ENCODE data around the gene ANKRD11. TPM values are rescaled to one million over a fixed set of nuclear protein-coding genes. Genes with fewer than 3 reads are reported as not detected.
"Not testable (repeated sequence)": the region's sequence is repeated elsewhere in the genome, so short reads cannot be mapped to it uniquely, and the experiment has no call there.

Gene ANKRD11
- total and polyA plus RNA-seq, 7 experiments from 2014 or later = 8.7 to 254 (median 239) TPM

DNA sequence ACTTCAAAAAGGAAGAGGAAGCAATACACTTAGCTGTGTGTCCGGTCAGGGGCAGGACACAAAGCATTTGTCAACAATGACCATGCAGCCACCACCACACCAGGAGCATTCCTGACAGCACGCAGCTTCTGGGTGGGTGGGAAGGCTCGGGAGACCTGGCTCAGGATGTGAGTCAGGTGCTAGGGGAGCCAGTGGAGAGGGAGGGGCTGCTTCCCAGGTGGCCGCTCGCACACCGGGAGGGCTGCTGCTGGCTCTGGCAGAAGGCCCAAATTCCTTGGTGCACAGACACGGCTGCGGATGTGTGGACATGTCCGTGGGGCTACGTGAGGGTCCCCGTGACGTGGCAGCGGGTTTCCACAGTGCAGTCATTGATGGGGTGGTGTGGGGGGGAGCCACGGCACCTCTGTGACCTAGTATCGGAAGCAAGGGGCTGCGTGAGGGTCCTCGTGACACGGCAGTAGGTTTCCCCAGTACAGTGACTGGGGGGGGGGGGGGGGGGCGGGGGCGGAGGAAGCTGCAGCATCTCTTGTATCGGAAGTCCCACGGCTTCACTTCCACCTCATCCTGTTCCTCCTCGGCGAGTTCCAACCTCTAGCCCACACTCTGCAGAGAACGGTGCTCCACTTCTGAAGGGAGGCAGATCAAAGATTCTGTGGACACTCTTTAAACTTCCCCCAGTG is 160.0 kb downstream of the ANKRD11 start:
- POLR2A ChIA-PET = no interaction called here
- peak in 7 of 9 donors; percentile 28 to 65 (median 48) for DNase-seq
- H3K27ac ChIP-seq (ENCODE audit: low read depth, low read length) = peak overlapping the region; percentile 73

DNA sequence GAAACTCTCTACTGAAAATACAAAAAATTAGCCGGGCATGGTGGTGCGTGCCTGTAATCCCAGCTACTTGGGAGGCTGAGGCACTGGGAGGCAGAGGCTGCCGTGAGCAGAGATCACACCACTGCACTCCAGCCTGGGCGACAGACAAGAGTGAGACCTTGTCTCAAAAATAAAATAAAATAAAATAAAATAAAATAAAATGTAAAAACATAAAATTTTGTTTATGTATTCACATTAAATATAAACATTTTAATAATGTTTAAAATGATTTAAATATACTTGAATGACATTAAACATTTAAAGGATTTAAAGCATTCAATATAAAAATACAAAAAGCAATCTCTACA is 160.6 kb downstream of the ANKRD11 start:
- Histone ChIP-seq H3K27ac (ENCODE audit: low read depth, low read length) (peak overlapping the region; percentile 73), H3K4me1 (ENCODE audit: control insufficient read depth in 2 of 2, insufficient read depth in 2 of 2, low read length in 2 of 2) (peaks cover 52 to 79% of the 10 kb centered on the region in 2 donors)
- not testable (repeated sequence) for H3K9me3 ChIP-seq (ENCODE audit: control insufficient read depth in 2 of 3, low read length in 3 of 3); DNase-seq; H3K36me3 ChIP-seq (ENCODE audit: control insufficient read depth in 2 of 3, insufficient read depth in 3 of 3, low read length in 3 of 3); H3K9me3 Mint-ChIP-seq; H3K27me3 ChIP-seq (ENCODE audit: control insufficient read depth in 2 of 2, insufficient read depth in 2 of 2, low read length in 2 of 2); ATAC-seq; H3K36me3 Mint-ChIP-seq; H3K27me3 Mint-ChIP-seq; H3K4me3 ChIP-seq (ENCODE audit: low read length)
- ChIA-PET POLR2A (interaction anchor here (0.6 to 0.8 kb wide), 2 partner anchors 15 to 178 kb away, joined by 3 to 4 read pairs; partner anchors contain the start of gene SPG7), CTCF (interaction anchor here (0.5 to 0.9 kb wide), 3 partner anchors 14 to 126 kb away, joined by 3 to 4 read pairs (median 3); no protein-coding TSS in a partner anchor)
- Mint-ChIP-seq H3K27ac (peak overlapping the region in 6 of 9 donors; percentile 33 to 87 (median 64)), H3K4me3 (peak overlapping the region in 9 of 10 donors; percentile 27 to 66 (median 53)), H3K4me1 (peaks cover 63 to 92% (median 85%) of the 10 kb centered on the region in 7 donors)
- intact Hi-C loops (cut with micrococcal nuclease) = loop anchor here (1.0 to 5.0 kb wide), 3 partner anchors 14 to 157 kb away; no protein-coding TSS in a partner anchor

More for the DNA sequence above, 160.0 kb downstream of the ANKRD11 start:
- Mint-ChIP-seq H3K27ac (peak overlapping the region in 7 of 9 donors; percentile 22 to 87 (median 65)), H3K4me1 (peaks cover 63 to 92% (median 84%) of the 10 kb centered on the region in 7 donors), H3K27me3 (no peaks in the 10 kb centered on the region), H3K4me3 (peak overlapping the region in 9 of 10 donors; percentile 32 to 66 (median 53)), H3K36me3 (peaks cover 0 to 6% (median 3%) of the 10 kb centered on the region in 5 donors), H3K9me3 (peaks cover 0 to 3% (median 0%) of the 10 kb centered on the region in 11 donors)
- intact Hi-C loops (cut with micrococcal nuclease) = loop anchor here (1.0 to 5.0 kb wide), 3 partner anchors 14 to 157 kb away; no protein-coding TSS in a partner anchor
- H3K4me3 ChIP-seq (ENCODE audit: low read length) = peak overlapping the region; percentile 17
- H3K9me3 ChIP-seq (ENCODE audit: control insufficient read depth in 2 of 3, low read length in 3 of 3) = no peaks in the 10 kb centered on the region
- CTCF ChIA-PET = interaction anchor here (0.7 to 0.9 kb wide), 2 partner anchors 15 to 125 kb away, joined by 3 to 4 read pairs; no protein-coding TSS in a partner anchor
- peak; percentile 63 for ATAC-seq
- no peaks in the 10 kb centered on the region for H3K27me3 ChIP-seq (ENCODE audit: control insufficient read depth in 2 of 2, insufficient read depth in 2 of 2, low read length in 2 of 2)
- peaks cover 56 to 79% of the 10 kb centered on the region in 2 donors for H3K4me1 ChIP-seq (ENCODE audit: control insufficient read depth in 2 of 2, insufficient read depth in 2 of 2, low read length in 2 of 2)
- H3K36me3 ChIP-seq (ENCODE audit: control insufficient read depth in 2 of 3, insufficient read depth in 3 of 3, low read length in 3 of 3) = no peaks in the 10 kb centered on the region

- H3K27me3 Mint-ChIP-seq; H3K4me3 ChIP-seq (ENCODE audit: low read length); H3K27ac ChIP-seq (ENCODE audit: low read depth, low read length); H3K9me3 ChIP-seq (ENCODE audit: control insufficient read depth in 2 of 3, low read length in 3 of 3); DNase-seq; H3K9me3 Mint-ChIP-seq; H3K36me3 ChIP-seq (ENCODE audit: control insufficient read depth in 2 of 3, insufficient read depth in 3 of 3, low read length in 3 of 3); intact Hi-C loops (cut with micrococcal nuclease); ATAC-seq; H3K36me3 Mint-ChIP-seq; H3K27me3 ChIP-seq (ENCODE audit: control insufficient read depth in 2 of 2, insufficient read depth in 2 of 2, low read length in 2 of 2): not testable (repeated sequence)
- Mint-ChIP-seq H3K27ac (peak overlapping the region in 5 of 9 donors; percentile 28 to 77 (median 63)), H3K4me3 (peak overlapping the region in 6 of 10 donors; percentile 16 to 64 (median 36)), H3K4me1 (peaks cover 64 to 92% (median 85%) of the 10 kb centered on the region in 7 donors)
- H3K4me1 ChIP-seq (ENCODE audit: control insufficient read depth in 2 of 2, insufficient read depth in 2 of 2, low read length in 2 of 2) = peaks cover 52 to 79% of the 10 kb centered on the region in 2 donors
- ChIA-PET CTCF (interaction anchor here (0.6 to 0.9 kb wide), 2 partner anchors 107 to 127 kb away, joined by 3 to 4 read pairs; no protein-coding TSS in a partner anchor), POLR2A (interaction anchor here (0.6 to 0.8 kb wide), 2 partner anchors 14 to 179 kb away, joined by 3 to 4 read pairs; partner anchors contain the start of gene SPG7)
These were observed 161.7 kb downstream of the ANKRD11 start for GRCh38 chr16:89328412-89329400.

DNA sequence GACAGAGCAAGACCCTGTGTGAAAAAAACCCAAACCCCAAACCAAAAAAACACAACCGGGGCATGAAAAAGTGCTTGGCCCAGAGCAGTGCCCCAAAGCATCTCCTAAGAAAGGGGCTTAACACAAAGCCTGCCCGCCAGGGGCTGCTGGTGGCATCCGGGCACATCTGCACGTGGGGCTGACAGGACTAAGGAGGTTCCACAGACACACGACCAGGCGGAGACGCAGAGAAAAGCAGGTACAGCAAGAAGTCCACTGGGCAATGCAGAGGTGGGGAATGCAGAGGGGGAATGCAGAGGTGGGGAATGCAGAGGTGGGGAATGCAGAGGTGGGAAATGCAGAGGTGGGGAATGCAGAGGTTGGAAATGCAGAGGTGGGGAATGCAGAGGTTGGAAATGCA is 163.6 kb downstream of the ANKRD11 start:
- ChIA-PET CTCF (no interaction called here), POLR2A (interaction anchor here (0.7 to 1.8 kb wide), 4 partner anchors 10 to 81 kb away, joined by 3 to 10 read pairs (median 7); no protein-coding TSS in a partner anchor)
- ATAC-seq (no peak), DNase-seq (no peak)
- Histone ChIP-seq H3K9me3 (ENCODE audit: control insufficient read depth in 2 of 3, low read length in 3 of 3) (no peaks in the 10 kb centered on the region), H3K27ac (ENCODE audit: low read depth, low read length) (peak overlapping the region; percentile 35), H3K4me3 (ENCODE audit: low read length) (no peak overlapping the region), H3K4me1 (ENCODE audit: control insufficient read depth in 2 of 2, insufficient read depth in 2 of 2, low read length in 2 of 2) (peaks cover 56 to 79% of the 10 kb centered on the region in 2 donors), H3K27me3 (ENCODE audit: control insufficient read depth in 2 of 2, insufficient read depth in 2 of 2, low read length in 2 of 2) (no peaks in the 10 kb centered on the region), H3K36me3 (ENCODE audit: control insufficient read depth in 2 of 3, insufficient read depth in 3 of 3, low read length in 3 of 3) (peaks cover 0 to 11% (median 0%) of the 10 kb centered on the region in 3 experiments)
- Mint-ChIP-seq H3K4me1 (peaks cover 57 to 94% (median 87%) of the 10 kb centered on the region in 7 donors), H3K4me3 (peak overlapping the region in 2 of 10 donors; percentile 12 to 14), H3K36me3 (peaks cover 0 to 12% (median 3%) of the 10 kb centered on the region in 5 donors), H3K27ac (peak overlapping the region in 6 of 9 donors; percentile 28 to 81 (median 58)), H3K9me3 (no peaks in the 10 kb centered on the region), H3K27me3 (no peaks in the 10 kb centered on the region)
- intact Hi-C loops (cut with micrococcal nuclease) = no loop called here

DNA sequence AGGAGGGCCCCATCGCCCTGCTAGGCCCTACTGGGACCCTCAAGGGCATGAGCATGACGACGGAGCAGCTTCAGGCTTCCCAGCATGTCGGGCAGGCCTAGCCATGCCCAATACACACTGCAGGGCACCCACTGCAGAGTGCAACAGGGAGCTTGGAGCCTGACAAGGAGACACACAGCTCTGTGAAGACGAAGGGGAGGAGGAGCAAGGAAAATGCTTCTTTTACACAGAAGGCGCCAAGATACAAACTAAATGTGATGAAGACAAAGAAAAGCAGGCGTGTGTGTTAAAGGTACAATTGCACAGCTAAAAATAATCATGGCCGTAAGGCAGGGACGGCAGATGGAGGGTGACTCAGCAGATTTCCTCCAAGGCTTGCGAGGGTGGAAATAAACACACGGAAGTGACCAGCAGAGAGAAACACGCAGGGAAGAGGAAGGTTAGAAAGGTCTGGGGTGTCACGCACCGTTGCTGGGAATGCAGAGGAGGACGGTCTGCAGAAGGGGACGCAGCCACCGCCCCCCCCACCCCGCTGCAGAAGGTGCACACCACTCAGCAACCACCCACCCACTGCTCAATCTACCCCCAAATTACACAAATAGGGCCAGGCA is 164.4 kb downstream of the ANKRD11 start:
- Histone ChIP-seq H3K27ac (ENCODE audit: low read depth, low read length) (peak overlapping the region; percentile 9), H3K4me1 (ENCODE audit: control insufficient read depth in 2 of 2, insufficient read depth in 2 of 2, low read length in 2 of 2) (peaks cover 54 to 80% of the 10 kb centered on the region in 2 donors), H3K36me3 (ENCODE audit: control insufficient read depth in 2 of 3, insufficient read depth in 3 of 3, low read length in 3 of 3) (peaks cover 0 to 11% (median 0%) of the 10 kb centered on the region in 3 experiments), H3K9me3 (ENCODE audit: control insufficient read depth in 2 of 3, low read length in 3 of 3) (no peaks in the 10 kb centered on the region), H3K4me3 (ENCODE audit: low read length) (no peak overlapping the region), H3K27me3 (ENCODE audit: control insufficient read depth in 2 of 2, insufficient read depth in 2 of 2, low read length in 2 of 2) (no peaks in the 10 kb centered on the region)
- intact Hi-C loops (cut with micrococcal nuclease) = no loop called here
- ATAC-seq = peak; percentile 60
- Mint-ChIP-seq H3K27ac (peak overlapping the region; percentile 41 to 88 (median 81)), H3K4me1 (peaks cover 53 to 93% (median 82%) of the 10 kb centered on the region in 7 donors), H3K4me3 (peak overlapping the region; percentile 34 to 71 (median 47)), H3K9me3 (no peaks in the 10 kb centered on the region), H3K36me3 (peaks cover 0 to 13% (median 3%) of the 10 kb centered on the region in 5 donors), H3K27me3 (no peaks in the 10 kb centered on the region)
- no peak for DNase-seq
- ChIA-PET POLR2A (interaction anchor here (1.2 to 1.8 kb wide), 3 partner anchors 9 to 13 kb away, joined by 3 to 10 read pairs (median 5); no protein-coding TSS in a partner anchor), CTCF (no interaction called here)

All from naive thymus-derived CD4-positive, alpha-beta T cell (primary cell).